Erythroblast (primary cell): ENCODE results near the gene PCLO.

Experiments
- DNase-seq, 2 experiments: peaks; one replicate each; lab custom pipeline; 2025; lab: John Stamatoyannopoulos, UW
- GATA1 ChIP-seq: IDR thresholded peaks from 2 replicates; pipeline ENCODE4 v1.6.1; 2011; ENCODE audit warnings: low read depth, mild to moderate bottlenecking, control low read depth, low read length, moderate library complexity
- POLR2A ChIP-seq: IDR thresholded peaks from 2 replicates; pipeline ENCODE4 v1.6.1; 2011; ENCODE audit warnings: mild to moderate bottlenecking, low read length

Gene PCLO

GRCh38 chr7:82840061-82840460 is 322.6 kb downstream of the PCLO start:
- DNase-seq = no peak
- TF ChIP-seq POLR2A (no peak), GATA1 (no peak)

- TF ChIP-seq GATA1 = no peak
- no peak for TF ChIP-seq POLR2A
These were observed 323.1 kb downstream of the PCLO start for GRCh38 chr7:82839555-82839954.

GRCh38 chr7:82839063-82839462 is 323.6 kb downstream of the PCLO start:
- no peak for DNase-seq
- TF ChIP-seq GATA1 = no peak
- no peak for TF ChIP-seq POLR2A

More at GRCh38 chr7:82839555-82839954, 323.1 kb downstream of the PCLO start:
- DNase-seq = no peak

DNA sequence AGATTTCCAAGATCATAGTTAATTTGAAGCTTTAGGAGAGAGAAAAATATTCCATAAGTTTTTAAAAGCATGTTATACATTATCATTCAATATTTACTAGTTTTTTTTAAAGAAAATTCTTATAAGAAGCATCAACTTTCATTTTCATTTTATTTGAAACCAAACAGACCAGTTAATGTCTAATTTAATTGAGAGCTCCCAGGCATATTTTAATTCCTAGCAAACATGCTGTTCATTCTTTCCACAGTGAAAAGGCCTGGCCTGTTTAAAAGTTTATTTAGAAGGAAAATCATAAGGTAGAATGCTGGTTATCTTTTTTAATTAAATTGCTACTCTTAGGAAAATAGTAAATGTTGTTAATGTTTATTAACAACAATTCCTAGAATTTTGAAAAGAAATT is 324.4 kb downstream of the PCLO start:
- DNase-seq = no peak
- TF ChIP-seq GATA1 = no peak
- no peak for TF ChIP-seq POLR2A

- DNase-seq = no peak
- TF ChIP-seq GATA1 (no peak), POLR2A (no peak)
These were observed 339.6 kb downstream of the PCLO start for GRCh38 chr7:82823073-82823472.

DNA sequence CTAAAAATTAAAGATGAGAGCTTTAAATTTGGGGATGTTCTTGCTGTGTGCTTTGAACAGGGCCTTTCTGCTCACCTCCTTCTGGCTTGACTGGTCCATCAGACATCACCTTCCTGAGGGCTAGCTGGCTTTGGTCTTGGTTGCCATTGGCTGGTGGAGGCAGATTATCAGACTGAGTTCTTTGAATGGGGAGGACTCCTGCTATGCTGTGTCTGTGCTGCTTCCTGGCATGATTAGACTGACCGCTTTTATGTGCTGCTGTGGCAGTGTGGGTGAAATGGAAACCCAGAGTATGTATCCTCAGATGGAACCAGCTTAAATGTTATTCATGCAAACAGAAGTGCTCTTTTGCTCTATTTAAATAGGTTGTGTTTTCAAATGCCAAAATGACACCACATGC is 341.6 kb downstream of the PCLO start:
- DNase-seq = no peak
- no peak for TF ChIP-seq GATA1
- TF ChIP-seq POLR2A = no peak

DNA sequence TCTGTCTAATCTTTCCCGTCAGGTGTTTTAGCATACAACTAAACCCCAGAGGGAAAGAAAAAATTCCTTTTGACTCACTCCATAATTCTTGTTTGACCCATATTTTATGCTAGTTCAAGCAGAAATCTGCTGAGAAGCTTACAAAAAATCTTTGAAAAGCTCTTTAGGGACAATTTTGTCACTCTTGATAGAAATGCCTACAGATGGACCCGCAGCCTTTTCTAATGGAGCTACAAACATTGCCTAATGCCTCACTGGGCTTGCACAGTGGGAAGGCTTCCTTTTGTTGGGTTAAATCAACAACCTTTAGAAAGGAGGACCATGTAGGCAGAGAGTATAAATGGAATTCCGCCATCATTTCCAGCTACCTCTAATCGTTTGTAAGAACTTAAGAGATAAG is 344.5 kb downstream of the PCLO start:
- DNase-seq = no peak
- TF ChIP-seq GATA1 (no peak), POLR2A (no peak)

- TF ChIP-seq POLR2A (no peak), GATA1 (no peak)
- DNase-seq = no peak
These were observed 346.4 kb downstream of the PCLO start for GRCh38 chr7:82816272-82816671.

DNA sequence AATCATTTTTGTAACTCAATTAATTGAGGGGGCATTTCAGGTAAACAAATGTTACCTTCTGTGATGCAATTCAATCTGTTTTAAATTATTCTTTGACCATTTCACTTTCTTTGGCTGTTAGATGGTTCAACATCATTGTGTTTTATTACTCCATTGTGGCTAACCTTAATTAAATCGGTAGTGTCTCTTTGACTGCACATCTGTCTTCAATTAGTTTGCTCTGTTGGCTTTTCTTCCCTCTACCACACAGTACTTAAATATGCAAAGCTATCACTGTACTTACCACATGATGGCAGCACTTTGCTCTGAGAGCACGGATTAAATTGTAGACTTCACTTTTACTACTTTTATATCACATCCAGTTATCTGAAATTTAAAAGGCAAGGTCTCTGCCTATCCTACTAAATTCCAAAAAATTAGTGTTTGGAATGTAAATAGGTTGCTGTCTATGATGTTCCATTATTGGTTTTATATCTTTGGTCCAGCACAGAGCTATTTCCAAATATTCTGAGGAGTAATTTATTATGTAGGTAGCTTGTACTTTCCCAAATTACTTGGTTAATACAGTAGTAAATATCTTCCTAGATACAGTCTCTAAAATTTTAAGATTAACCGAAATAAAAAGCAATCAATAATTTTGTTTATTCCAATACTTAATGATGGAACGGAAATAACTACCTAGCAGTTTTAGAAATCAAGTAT is 352.0 kb downstream of the PCLO start:
- TF ChIP-seq POLR2A = no peak
- TF ChIP-seq GATA1 = no peak
- peak; percentile 20 to 41 for DNase-seq

DNA sequence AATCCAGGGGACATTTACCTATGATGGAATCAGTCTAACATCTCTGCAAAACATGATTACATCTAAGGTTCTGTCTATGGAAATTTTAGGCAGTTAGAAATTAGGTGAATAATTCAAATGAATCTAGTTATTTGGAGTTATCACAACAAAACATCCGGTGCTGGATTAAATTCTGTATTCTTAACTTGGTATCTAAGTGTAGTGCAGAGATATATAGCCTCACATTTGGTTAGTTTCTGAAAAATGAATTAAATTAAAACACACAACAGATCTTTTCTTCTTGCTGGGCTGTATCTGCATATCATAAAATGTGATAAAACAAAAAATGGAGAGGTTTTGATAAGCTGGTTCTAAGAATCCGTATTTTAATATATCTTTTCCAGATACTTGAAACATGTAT is 354.1 kb downstream of the PCLO start:
- no peak for DNase-seq
- TF ChIP-seq POLR2A = no peak

DNA sequence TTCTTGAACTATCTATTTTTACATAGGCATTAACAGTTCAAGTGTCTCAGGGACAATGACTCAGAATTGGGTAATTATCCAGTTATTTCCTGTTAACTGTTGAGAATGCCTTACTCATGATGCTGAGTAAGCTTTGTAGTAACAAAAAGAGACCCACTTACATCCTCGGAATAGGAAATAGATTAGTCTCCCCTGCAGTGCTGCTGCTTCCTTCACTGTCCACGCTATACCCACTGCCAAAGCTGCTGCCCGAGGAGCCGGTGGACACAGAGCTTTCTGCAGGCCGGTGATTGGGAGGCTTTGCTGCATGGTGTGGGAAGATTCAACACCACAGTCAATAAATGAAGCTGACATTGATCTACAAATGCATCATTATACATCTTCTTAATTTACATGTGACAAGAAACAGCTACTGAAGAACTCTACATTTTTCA is 357.1 kb downstream of the PCLO start:
- TF ChIP-seq GATA1 (no peak), POLR2A (no peak)
- DNase-seq = no peak

DNA sequence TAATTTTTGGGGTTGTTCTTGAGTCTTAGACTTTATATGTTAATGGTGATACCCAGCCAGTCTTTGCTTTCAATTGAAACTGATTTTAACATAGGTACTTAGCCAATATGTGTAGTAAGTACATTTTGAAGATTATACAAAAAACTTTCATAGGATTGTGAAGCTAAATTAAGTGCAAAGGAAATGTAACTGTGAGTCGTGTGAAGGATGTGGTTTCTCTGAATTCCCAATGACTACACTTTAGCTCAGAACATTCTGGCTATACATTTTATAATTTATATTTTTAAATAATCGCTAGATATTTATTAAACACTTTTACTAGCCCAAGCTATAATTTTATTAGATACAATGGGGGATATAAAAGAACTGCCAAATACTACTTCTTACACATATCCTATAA is 359.3 kb downstream of the PCLO start:
- TF ChIP-seq GATA1 = no peak
- TF ChIP-seq POLR2A = no peak
- DNase-seq = no peak

GRCh38 chr7:82789883-82790609 is 372.6 kb downstream of the PCLO start:
- TF ChIP-seq GATA1 (no peak), POLR2A (no peak)
- no peak for DNase-seq

GRCh38 chr7:82778021-82778420 is 384.7 kb downstream of the PCLO start:
- DNase-seq = no peak
- TF ChIP-seq GATA1 = no peak
- no peak for TF ChIP-seq POLR2A
